GM12892 (cell line): ENCODE measurements around the gene QRICH1.

Source experiments
- POLR2A ChIP-seq: IDR thresholded peaks from 2 replicates; pipeline ENCODE4 v1.6.1; 2011; ENCODE audit warnings: low read depth, low read length, control low read depth
- TAF1 ChIP-seq: IDR thresholded peaks from 2 replicates; pipeline ENCODE4 v1.6.1; 2011; ENCODE audit warnings: low read depth, mild to moderate bottlenecking, control low read depth, low read length, borderline replicate concordance

GRCh38 chr3:49121132-49121736 is 27.4 kb upstream of the QRICH1 start:
- TF ChIP-seq POLR2A (no peak), TAF1 (no peak)
